Esophagus (tissue), 2 donors: ENCODE results near the gene DNAJC1. TPM values are rescaled to one million over a fixed set of nuclear protein-coding genes. Genes with fewer than 3 reads are reported as not detected.

ENCODE experiments used
- H3K27ac ChIP-seq, 2 donors: one replicate each; pipeline ENCODE4 v1.5.1; 2013; ENCODE audit warnings: low read depth in 2 of 2, mild to moderate bottlenecking in 2 of 2, inconsistent platforms in 1 of 2, low read length in 1 of 2, moderate library complexity in 1 of 2
- H3K27me3 ChIP-seq, 2 donors: one replicate each; pipeline ENCODE4 v1.6.1; 2013; ENCODE audit warnings: low read length in 2 of 2, control low read depth in 1 of 2, mild to moderate bottlenecking in 1 of 2; ENCODE audit not compliant: insufficient read depth in 2 of 2, control insufficient read depth in 1 of 2
- H3K36me3 ChIP-seq, 2 donors: one replicate each; pipeline ENCODE4 v1.6.1; 2013; ENCODE audit warnings: low read length in 1 of 2; ENCODE audit not compliant: control insufficient read depth in 2 of 2, insufficient read depth in 2 of 2
- H3K4me1 ChIP-seq, 2 donors: one replicate each; pipeline ENCODE4 v1.6.1; 2013; ENCODE audit warnings: low read length in 1 of 2; ENCODE audit not compliant: control insufficient read depth in 2 of 2, insufficient read depth in 2 of 2
- H3K4me3 ChIP-seq, 2 donors: one replicate each; pipeline ENCODE4 v1.5.1; 2013; ENCODE audit warnings: low read length in 2 of 2, mild to moderate bottlenecking in 2 of 2, low read depth in 1 of 2, moderate library complexity in 1 of 2
- H3K9me3 ChIP-seq, 2 donors: one replicate each; pipeline ENCODE4 v1.6.1; 2013; ENCODE audit warnings: mild to moderate bottlenecking in 2 of 2, low read depth in 1 of 2, low read length in 1 of 2, moderate library complexity in 1 of 2; ENCODE audit not compliant: control insufficient read depth in 2 of 2, insufficient read depth in 1 of 2
- WGBS, 2 donors: extraction: QIAGEN DNeasy Blood & Tissue Kit; methylation state at CpG; one replicate each; pipeline ENCODE4 v1.1.7; 2013; 5-methylcytosine and 5-hydroxymethylcytosine counted together
- polyA plus RNA-seq, 2 donors: library from polyadenylated mRNA; stranded (reverse); fragments of 200-250 nt; gene quantifications; one replicate each; pipeline ENCODE4 v1.2.3, GENCODE V29; 2013
- donor health status: healthy with polysubstance abuse.
- donor health status: Bipolar disorder and iron deficiency.

DNAJC1 gene
- polyA plus RNA-seq, 2 donors: 11.6 to 20.1 TPM

DNA sequence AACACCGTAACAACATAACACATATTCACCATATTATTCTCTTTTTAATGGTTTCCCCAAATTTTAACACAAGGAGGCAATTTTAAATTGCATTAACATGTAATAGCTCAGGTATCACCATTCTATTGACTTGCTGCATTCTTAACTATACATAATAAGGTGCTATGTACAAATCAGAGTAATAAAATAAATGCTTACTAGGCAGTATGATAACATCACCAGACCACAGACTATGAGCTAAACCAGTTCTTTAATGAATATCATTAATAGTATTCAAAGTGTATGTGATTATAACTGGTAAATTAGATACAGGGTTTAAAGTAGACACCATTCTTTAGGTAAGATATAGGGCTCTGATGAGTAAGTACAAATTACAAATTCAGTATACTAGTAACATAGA lies 226.6 kb downstream of the DNAJC1 start:
- H3K4me1 ChIP-seq: no peaks in the 10 kb centered on the region
- WGBS, 2 donors: 98 to 100% methylated on average over 1 of the region's 1 CpG
- no peaks in the 10 kb centered on the region for H3K27me3 ChIP-seq
- no peak overlapping the region for H3K4me3 ChIP-seq
- no peaks in the 10 kb centered on the region for H3K36me3 ChIP-seq
- H3K27ac ChIP-seq: no peak overlapping the region
- H3K9me3 ChIP-seq: peaks cover 0 to 4% of the 10 kb centered on the region in 2 donors

DNA sequence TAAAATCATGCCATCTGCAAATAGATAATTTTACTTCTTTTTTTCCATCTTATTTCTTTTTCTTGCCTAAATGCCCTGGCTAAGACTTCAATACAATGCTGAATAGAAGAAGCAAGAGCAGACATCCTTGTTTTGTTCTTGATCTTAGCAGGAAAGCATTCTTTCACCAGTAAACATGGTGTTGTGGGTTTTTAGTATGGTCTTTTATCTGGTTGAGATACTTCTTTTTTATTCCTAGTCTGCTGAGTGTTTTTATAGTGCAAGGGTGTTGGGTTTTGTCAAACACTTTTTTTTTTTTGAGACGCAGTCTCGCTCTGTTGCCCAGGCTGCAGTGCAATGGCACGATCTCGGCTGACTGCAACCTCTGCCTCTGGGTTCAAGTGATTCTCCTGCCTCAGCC lies 232.3 kb downstream of the DNAJC1 start:
- Histone ChIP-seq H3K4me3 (no peak overlapping the region), H3K27ac (no peak overlapping the region), H3K36me3 (no peaks in the 10 kb centered on the region), H3K4me1 (no peaks in the 10 kb centered on the region), H3K27me3 (no peaks in the 10 kb centered on the region), H3K9me3 (no peaks in the 10 kb centered on the region)
- WGBS, 2 donors: 95 to 96% methylated on average over 4 of the region's 4 CpGs

DNA sequence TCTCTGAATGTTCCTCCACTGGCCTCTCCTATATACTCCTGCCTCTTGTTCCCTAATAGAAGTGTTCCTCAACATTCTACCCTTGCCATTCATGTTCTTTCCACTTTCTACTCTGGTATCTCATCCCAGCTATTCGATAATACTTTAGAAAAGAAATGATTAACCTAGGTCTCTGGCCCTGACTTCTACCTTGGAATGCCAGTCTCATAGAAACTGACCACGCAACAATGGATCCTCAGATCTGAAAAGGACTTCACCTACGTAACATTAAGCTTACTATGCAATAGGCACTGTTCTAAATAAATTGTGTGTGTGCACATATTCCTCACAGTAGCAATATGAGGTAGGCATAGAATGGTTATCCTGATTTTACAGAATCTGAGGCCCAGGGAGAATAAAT lies 234.5 kb downstream of the DNAJC1 start:
- Histone ChIP-seq H3K27me3 (no peaks in the 10 kb centered on the region), H3K9me3 (no peaks in the 10 kb centered on the region), H3K36me3 (peaks cover 0 to 3% of the 10 kb centered on the region in 2 donors), H3K27ac (no peak overlapping the region), H3K4me3 (no peak overlapping the region), H3K4me1 (no peaks in the 10 kb centered on the region)
- 89 to 97% methylated on average over 3 of the region's 3 CpGs for WGBS, 2 donors

DNA sequence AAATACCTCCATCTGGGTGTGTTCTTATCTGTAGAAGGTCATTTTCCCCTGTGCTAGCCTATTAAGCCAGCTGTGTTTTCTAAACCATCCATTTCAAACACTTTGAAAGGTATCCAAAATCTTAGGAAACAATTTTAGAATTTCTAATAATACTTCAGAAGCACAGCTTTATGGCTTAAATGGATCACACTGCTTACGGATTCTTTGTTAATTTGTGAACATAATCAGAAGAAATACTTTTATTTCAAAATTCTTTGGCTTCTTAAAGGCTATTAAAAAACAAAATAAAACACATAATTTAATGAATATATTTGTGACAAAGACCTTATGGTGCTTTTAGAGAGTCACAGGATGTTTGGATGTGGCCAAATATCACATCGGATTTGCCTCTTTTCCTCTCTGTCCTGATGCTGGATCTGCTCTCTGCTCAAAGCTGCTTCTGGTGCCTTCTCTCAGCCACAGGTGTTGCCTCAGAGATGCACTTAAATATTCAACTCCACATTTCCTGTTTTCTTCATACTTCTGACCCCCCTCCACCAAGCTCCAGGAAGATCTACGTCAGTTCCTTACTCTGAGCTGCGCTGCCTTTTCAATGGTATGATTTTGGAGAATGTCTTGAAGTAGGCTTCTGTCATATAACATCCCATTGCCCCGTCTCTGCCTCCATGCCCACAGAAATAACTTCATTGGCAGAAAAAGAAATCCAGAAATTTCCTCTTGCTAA lies 238.9 kb downstream of the DNAJC1 start:
- 85 to 87% methylated on average over 5 of the region's 5 CpGs for WGBS, 2 donors
- Histone ChIP-seq H3K4me3 (no peak overlapping the region), H3K27ac (no peak overlapping the region), H3K36me3 (peaks cover 0 to 3% of the 10 kb centered on the region in 2 donors), H3K27me3 (no peaks in the 10 kb centered on the region), H3K9me3 (peaks cover 0 to 2% of the 10 kb centered on the region in 2 donors), H3K4me1 (no peaks in the 10 kb centered on the region)

DNA sequence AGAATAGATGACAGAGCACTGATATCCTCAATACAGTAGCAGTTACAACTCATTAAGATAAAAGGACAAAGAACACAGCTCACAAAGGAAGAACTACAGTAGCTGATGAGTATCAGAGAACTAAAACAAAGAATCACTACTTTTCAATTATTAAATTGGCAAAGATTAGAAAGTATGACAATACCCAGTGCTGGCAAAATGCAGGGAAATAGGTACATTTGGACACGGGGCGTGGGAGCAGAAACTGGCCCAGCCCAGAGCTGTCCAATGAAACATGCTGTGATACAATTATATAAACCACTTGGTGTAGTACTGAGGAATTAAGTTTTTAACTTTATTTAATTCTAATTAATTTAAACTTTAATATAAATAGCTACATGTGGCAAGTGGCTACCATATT lies 243.2 kb downstream of the DNAJC1 start:
- no peak overlapping the region for H3K27ac ChIP-seq
- H3K9me3 ChIP-seq: peaks cover 0 to 2% of the 10 kb centered on the region in 2 donors
- H3K36me3 ChIP-seq: peaks cover 0 to 5% of the 10 kb centered on the region in 2 donors
- H3K4me1 ChIP-seq: no peaks in the 10 kb centered on the region
- H3K4me3 ChIP-seq: no peak overlapping the region
- no peaks in the 10 kb centered on the region for H3K27me3 ChIP-seq
- 95 to 99% methylated on average over 2 of the region's 2 CpGs for WGBS, 2 donors

DNA sequence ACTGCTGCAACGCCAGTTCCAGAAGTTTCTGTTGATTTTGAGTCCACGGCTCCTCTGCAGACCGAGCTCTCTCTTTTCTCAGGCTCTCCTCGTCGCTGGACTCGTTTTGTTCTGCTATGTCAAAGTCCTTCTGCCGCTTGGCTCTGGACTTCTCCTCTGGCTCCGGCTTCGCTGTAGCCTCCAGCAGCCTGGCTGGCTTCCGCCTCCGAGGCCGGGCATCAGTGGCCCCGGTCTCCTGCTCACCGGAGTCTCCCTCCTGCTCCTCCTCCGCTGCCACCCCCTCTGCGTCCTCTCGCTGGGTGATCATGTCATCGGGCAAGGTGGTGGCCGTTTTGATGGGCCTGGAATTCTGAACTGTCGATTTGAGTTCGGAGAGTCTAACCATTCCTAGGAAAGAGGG lies 244.3 kb downstream of the DNAJC1 start:
- WGBS, 2 donors: 96 to 97% methylated on average over 21 of the region's 21 CpGs
- peaks cover 0 to 2% of the 10 kb centered on the region in 2 donors for H3K9me3 ChIP-seq
- peaks cover 0 to 8% of the 10 kb centered on the region in 2 donors for H3K36me3 ChIP-seq

DNA sequence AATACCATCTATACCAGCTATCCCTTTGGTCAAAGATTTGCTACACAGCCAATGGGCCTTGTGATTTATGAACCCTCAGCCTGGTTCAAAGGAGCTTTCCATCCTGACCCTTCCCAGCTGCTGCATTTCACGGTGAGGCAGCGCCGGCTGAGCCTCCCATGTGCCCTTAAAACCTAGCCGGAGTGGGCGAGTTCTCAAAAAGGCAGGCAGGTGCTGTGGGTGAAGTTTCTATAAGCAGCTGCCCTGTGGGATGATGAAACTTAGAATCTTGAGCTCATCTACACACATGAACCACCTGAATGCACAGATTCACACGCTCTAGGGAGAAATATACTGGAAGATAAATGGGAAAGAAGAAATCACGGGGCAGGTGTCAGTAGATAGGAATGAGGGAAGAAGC lies 244.8 kb downstream of the DNAJC1 start:
- Histone ChIP-seq H3K36me3 (peaks cover 0 to 8% of the 10 kb centered on the region in 2 donors), H3K27me3 (no peaks in the 10 kb centered on the region), H3K27ac (no peak overlapping the region), H3K4me1 (no peaks in the 10 kb centered on the region), H3K9me3 (peaks cover 0 to 2% of the 10 kb centered on the region in 2 donors), H3K4me3 (no peak overlapping the region)
- WGBS, 2 donors: 95 to 96% methylated on average over 7 of the region's 7 CpGs

More for the DNA sequence above, 244.3 kb downstream of the DNAJC1 start:
- no peak overlapping the region for H3K4me3 ChIP-seq
- no peaks in the 10 kb centered on the region for H3K4me1 ChIP-seq
- H3K27ac ChIP-seq: no peak overlapping the region
- H3K27me3 ChIP-seq: no peaks in the 10 kb centered on the region

DNA sequence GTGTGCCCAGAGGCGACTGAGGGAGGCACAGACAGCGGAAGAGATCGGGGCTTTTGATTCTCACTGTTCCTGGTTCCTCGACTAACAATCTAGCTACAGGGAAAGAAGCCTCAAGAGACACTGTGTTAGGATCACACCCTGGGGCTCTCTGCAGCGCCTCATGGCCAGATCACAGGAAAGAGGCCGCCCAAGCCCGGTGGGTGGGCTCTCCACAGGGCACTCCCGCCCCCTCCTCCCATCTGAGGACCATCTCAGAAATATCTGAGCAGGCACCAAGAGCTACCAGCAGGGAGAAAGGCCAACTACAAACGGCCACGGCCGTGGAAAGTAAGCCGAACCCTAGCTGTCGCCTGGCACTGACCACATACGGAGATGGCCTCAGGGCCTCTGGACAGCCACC lies 245.3 kb downstream of the DNAJC1 start:
- Histone ChIP-seq H3K9me3 (peaks cover 0 to 2% of the 10 kb centered on the region in 2 donors), H3K4me3 (no peak overlapping the region), H3K36me3 (peaks cover 0 to 8% of the 10 kb centered on the region in 2 donors), H3K27ac (no peak overlapping the region), H3K27me3 (no peaks in the 10 kb centered on the region), H3K4me1 (no peaks in the 10 kb centered on the region)
- WGBS, 2 donors: 85 to 89% methylated on average over 14 of the region's 14 CpGs

DNA sequence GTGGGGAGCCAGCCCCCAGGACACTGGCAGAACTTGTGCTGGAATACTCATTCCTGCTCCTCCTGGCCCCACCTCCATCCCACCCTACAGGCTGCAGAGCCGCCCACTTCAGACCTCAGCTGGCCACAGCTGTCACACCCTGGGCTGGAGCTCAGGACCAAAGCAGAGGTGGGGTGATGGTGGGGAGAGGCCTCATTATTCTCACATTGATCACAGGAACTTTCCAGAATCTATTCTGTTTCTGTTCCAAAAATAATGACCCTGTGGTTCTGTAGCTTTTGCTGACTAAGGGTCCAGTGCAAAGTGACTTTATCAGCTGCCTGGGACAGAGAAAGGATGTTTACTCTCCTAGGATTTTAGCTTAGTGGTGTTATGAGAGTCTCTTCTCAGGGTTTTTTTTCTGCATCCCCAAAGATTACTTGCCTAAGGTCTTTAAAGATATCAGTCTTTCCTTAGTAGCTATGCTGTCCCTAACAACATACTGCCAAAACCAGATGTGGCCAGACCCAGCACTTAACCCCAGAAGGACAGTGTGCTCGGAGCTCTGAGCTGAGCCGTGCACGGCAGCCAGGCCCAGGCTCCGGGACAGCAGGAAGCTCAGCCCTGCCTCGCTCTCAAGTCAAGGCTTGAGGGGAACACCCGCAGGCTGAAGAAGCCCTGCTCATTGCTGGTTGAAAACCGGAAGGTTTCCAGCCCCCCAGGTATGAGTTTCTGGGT lies 246.2 kb downstream of the DNAJC1 start:
- Histone ChIP-seq H3K27me3 (no peaks in the 10 kb centered on the region), H3K4me1 (no peaks in the 10 kb centered on the region), H3K36me3 (peaks cover 0 to 8% of the 10 kb centered on the region in 2 donors), H3K27ac (no peak overlapping the region), H3K4me3 (no peak overlapping the region), H3K9me3 (peaks cover 0 to 2% of the 10 kb centered on the region in 2 donors)
- 78 to 84% methylated on average over 8 of the region's 8 CpGs for WGBS, 2 donors
